Stimulated activated CD4-positive, alpha-beta T cell treated with anti-CD3 and anti-CD28 coated beads, Interleukin-2, amount 100 ng/mL, for 24 hours (primary cell): ENCODE measurements around the gene PHOX2B.

Source experiments
- DNase-seq, 2 donors: peaks; one replicate each; pipeline ENCODE4 v3.0.0-alpha.2; 2020

The PHOX2B gene

DNA sequence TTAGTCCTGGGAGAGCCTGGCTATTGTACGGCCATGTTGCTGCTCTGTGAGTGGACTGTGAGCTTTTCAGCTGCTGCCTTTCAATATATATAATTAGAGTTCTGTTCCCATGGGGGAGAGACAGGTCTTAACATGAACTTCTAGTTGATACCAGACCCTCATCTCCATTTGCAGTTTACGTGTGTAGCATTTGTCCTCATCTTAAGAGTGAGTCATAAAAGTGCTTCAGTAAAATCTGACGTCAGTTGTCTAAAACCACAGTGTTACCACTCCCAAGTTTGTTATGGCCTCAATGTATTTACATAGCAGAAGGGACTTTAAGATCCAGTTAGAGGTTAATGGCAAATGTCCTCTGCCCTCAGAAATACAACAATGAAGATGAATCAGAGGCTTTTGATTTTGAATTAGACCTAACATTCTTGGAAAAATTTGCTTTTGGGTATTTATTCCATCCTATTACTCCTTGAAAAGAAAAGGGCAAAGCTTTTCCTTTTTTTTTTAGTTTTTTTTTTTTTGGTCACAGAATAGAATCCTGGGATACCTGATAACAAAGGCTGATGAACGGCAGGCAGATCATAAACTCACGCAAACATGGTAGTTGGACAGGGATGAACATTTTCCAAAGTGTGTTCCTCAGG lies 38.6 kb downstream of the PHOX2B start:
- no peak for DNase-seq

DNA sequence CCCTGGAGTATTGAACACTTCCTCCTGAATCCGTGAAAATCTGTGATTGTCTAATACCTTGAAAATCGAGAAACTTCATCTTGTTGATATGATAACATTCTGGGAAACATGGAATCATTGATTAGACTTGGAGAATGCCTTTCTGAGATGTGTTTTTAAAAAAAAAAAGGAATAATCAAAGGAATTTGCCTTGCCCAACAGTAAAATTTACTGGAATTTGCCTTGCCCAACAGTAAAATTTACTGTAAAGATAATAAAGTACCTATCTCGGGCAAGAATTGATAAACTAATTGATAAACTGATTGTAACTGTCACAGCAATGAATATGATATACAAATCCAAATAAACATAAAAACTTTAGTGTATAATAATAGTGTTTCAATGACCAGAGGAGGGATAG lies 44.7 kb downstream of the PHOX2B start:
- no peak for DNase-seq

DNA sequence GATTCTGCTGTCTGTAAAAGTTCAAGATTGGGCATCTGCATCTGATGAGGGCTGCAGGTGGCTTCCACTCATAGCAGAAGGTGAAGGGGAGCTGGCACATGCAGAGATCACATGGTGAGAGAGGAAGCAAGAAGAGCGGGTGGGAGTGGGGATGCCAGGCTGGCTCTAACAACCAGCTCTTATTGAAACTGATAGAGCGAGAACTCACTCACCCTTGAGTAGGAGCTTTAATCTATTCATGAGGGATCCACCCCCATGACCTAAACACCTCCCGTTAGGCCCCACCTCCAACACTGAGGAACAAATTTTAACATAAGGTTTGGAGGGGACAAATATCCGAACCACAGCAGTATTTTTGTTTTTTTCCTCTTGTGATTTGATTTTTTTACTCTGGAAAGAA lies 45.8 kb downstream of the PHOX2B start:
- no peak for DNase-seq

GRCh38 chr4:41701983-41702382 lies 46.5 kb downstream of the PHOX2B start:
- DNase-seq, result no peak

GRCh38 chr4:41696763-41697162 lies 51.8 kb downstream of the PHOX2B start:
- DNase-seq, result no peak

DNA sequence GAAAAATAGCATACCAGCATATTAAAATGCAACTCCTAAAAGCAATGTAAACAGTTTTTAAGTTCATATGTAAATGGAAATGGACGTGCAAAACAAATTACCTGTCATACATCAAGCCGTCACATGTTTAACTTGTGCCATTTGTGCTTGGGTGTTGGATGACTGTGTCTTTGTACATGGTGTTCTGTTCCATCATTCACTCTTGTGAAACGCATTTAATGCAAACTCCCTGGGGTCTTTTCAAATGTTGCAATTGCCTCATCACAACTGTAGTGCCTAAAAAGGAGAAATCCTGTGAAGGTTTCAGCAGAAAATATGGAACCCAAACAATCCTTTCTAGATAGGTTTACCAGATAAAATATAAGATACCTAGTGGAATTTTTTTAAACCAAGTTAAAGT lies 52.4 kb downstream of the PHOX2B start:
- DNase-seq, result no peak
